ENCODE measurements around the gene CD28. TPM values are rescaled to one million over a fixed set of nuclear protein-coding genes. Genes with fewer than 3 reads are reported as not detected.
A peak's percentile ranks its signal among the peaks of the same experiment; 100 is the strongest.

Gene CD28
- total RNA-seq, 4 donors from 2014 or later: 0.22 to 13.8 (median 0.60) TPM

- Histone ChIP-seq H3K9me3 (no peaks in the 10 kb centered on the region), H3K27ac (no peak overlapping the region), H3K36me3 (no peaks in the 10 kb centered on the region), H3K27me3 (no peaks in the 10 kb centered on the region), H3K4me1 (peaks cover 0 to 61% (median 26%) of the 10 kb centered on the region in 4 donors), H3K4me3 (no peak overlapping the region)
- DNase-seq (ENCODE audit: low spot score in 2 of 2): no peak
- TF ChIP-seq EP300 (IDR thresholded peaks at IDR 0.05) (no peak), POLR2A (IDR thresholded peaks at IDR 0.05) (no peak), CTCF (IDR thresholded peaks at IDR 0.05) (no peak)
Observed at GRCh38 chr2:203679401-203679800, 27.0 kb upstream of the CD28 start.

GRCh38 chr2:203681978-203682377 is 24.5 kb upstream of the CD28 start:
- 63 to 69% methylated on average over 2 of the region's 2 CpGs for WGBS, 2 donors
- H3K4me3 ChIP-seq: no peak overlapping the region
- peak overlapping the region in 3 of 4 donors; percentile 41 to 92 (median 83) for H3K27ac ChIP-seq
- TF ChIP-seq POLR2A (IDR thresholded peaks at IDR 0.05) (no peak), EP300 (IDR thresholded peaks at IDR 0.05) (no peak), CTCF (IDR thresholded peaks at IDR 0.05) (no peak)
- H3K27me3 ChIP-seq: no peaks in the 10 kb centered on the region
- DNase-seq (ENCODE audit: low spot score in 2 of 2): no peak
- H3K9me3 ChIP-seq: no peaks in the 10 kb centered on the region
- H3K4me1 ChIP-seq: peaks cover 0 to 66% (median 39%) of the 10 kb centered on the region in 4 donors
- no peaks in the 10 kb centered on the region for H3K36me3 ChIP-seq

GRCh38 chr2:203682688-203683130 is 23.7 kb upstream of the CD28 start:
- no peaks in the 10 kb centered on the region for H3K9me3 ChIP-seq
- H3K4me1 ChIP-seq: peaks cover 0 to 73% (median 41%) of the 10 kb centered on the region in 4 donors
- no peaks in the 10 kb centered on the region for H3K27me3 ChIP-seq
- 34 to 41% methylated on average over 4 of the region's 4 CpGs for WGBS, 2 donors
- TF ChIP-seq EP300 (IDR thresholded peaks at IDR 0.05) (peak in 1 of 2 donors; percentile 53), POLR2A (IDR thresholded peaks at IDR 0.05) (no peak), CTCF (IDR thresholded peaks at IDR 0.05) (no peak)
- H3K4me3 ChIP-seq: no peak overlapping the region
- H3K27ac ChIP-seq: peak overlapping the region in 3 of 4 donors; percentile 41 to 92 (median 83)
- peak in 1 of 2 donors; percentile 41 for DNase-seq (ENCODE audit: low spot score in 2 of 2)
- no peaks in the 10 kb centered on the region for H3K36me3 ChIP-seq

- no peaks in the 10 kb centered on the region for H3K36me3 ChIP-seq
- WGBS, 2 donors: 83 to 88% methylated on average over 4 of the region's 4 CpGs
- DNase-seq (ENCODE audit: low spot score in 2 of 2): no peak
- H3K27me3 ChIP-seq: no peaks in the 10 kb centered on the region
- TF ChIP-seq EP300 (IDR thresholded peaks at IDR 0.05): no peak
- no peak for TF ChIP-seq CTCF (IDR thresholded peaks at IDR 0.05)
- no peak for TF ChIP-seq POLR2A (IDR thresholded peaks at IDR 0.05)
- peak overlapping the region in 3 of 4 donors; percentile 19 to 92 (median 83) for H3K27ac ChIP-seq
- no peaks in the 10 kb centered on the region for H3K9me3 ChIP-seq
- H3K4me3 ChIP-seq: no peak overlapping the region
- H3K4me1 ChIP-seq: peaks cover 0 to 80% (median 46%) of the 10 kb centered on the region in 4 donors
Observed at GRCh38 chr2:203683421-203683820, 23.0 kb upstream of the CD28 start.

GRCh38 chr2:203683932-203684556 is 22.4 kb upstream of the CD28 start:
- Histone ChIP-seq H3K4me1 (peaks cover 0 to 87% (median 51%) of the 10 kb centered on the region in 4 donors), H3K4me3 (no peak overlapping the region), H3K9me3 (no peaks in the 10 kb centered on the region), H3K36me3 (no peaks in the 10 kb centered on the region), H3K27ac (peak overlapping the region; percentile 64 to 92 (median 78)), H3K27me3 (no peaks in the 10 kb centered on the region)
- WGBS, 2 donors: 44 to 69% methylated on average over 1 of the region's 1 CpG
- TF ChIP-seq EP300 (IDR thresholded peaks at IDR 0.05) (no peak), POLR2A (IDR thresholded peaks at IDR 0.05) (no peak), CTCF (IDR thresholded peaks at IDR 0.05) (no peak)
- DNase-seq (ENCODE audit: low spot score in 2 of 2): peak in 1 of 2 donors; percentile 17
